SK-MEL-5 (cell line): ENCODE results near the gene MS4A6E. TPM values are rescaled to one million over a fixed set of nuclear protein-coding genes. Genes with fewer than 3 reads are reported as not detected.
"Not testable (repeated sequence)": the region's sequence is repeated elsewhere in the genome, so short reads cannot be mapped to it uniquely, and the experiment has no call there.

Experiments
- DNase-seq: peaks from one replicate; pipeline ENCODE4 v3.0.0-alpha.2; 2016; ENCODE audit warnings: low read depth, low spot score
- in situ Hi-C: cut with HindIII; loops from 2 replicates; pipeline ENCODE4 v1.10.0; 2016; ENCODE audit warnings: low sequenced_read_pairs, high pct_unique_total_duplicates, low pct_unique_long_range_greater_than_20kb
- total RNA-seq: library from RNA; depleted of rRNA; stranded (reverse); fragments of >200 nt; shearing (Covaris generic); gene quantifications from 2 replicates; pipeline ENCODE4 v1.2.3, GENCODE V29; 2014; rRNA removed

The MS4A6E gene
- total RNA-seq, 1 experiment from 2014 or later: not detected

- DNase-seq, in situ Hi-C loops: not testable (repeated sequence)
These were observed 39.3 kb downstream of the MS4A6E start for GRCh38 chr11:60366262-60366904.

- in situ Hi-C loops: no loop called here
- DNase-seq: no peak
These were observed 40.0 kb downstream of the MS4A6E start for GRCh38 chr11:60367009-60367408.

GRCh38 chr11:60367896-60368295 lies 40.8 kb downstream of the MS4A6E start:
- in situ Hi-C loops: no loop called here
- no peak for DNase-seq

GRCh38 chr11:60370252-60370810 lies 43.3 kb downstream of the MS4A6E start:
- no peak for DNase-seq
- in situ Hi-C loops: no loop called here

- in situ Hi-C loops: no loop called here
- no peak for DNase-seq
These were observed 43.8 kb downstream of the MS4A6E start for GRCh38 chr11:60370811-60371298.

GRCh38 chr11:60371386-60371785 lies 44.3 kb downstream of the MS4A6E start:
- DNase-seq: no peak
- in situ Hi-C loops: no loop called here

GRCh38 chr11:60371854-60372253 lies 44.8 kb downstream of the MS4A6E start:
- no peak for DNase-seq
- in situ Hi-C loops: no loop called here

GRCh38 chr11:60372767-60373166 lies 45.7 kb downstream of the MS4A6E start:
- in situ Hi-C loops: no loop called here
- DNase-seq: no peak

GRCh38 chr11:60375316-60375715 lies 48.3 kb downstream of the MS4A6E start:
- in situ Hi-C loops: no loop called here

GRCh38 chr11:60376601-60377000 lies 49.5 kb downstream of the MS4A6E start:
- in situ Hi-C loops: no loop called here
- no peak for DNase-seq

More at GRCh38 chr11:60375316-60375715, 48.3 kb downstream of the MS4A6E start:
- no peak for DNase-seq

GRCh38 chr11:60377401-60378136 lies 50.5 kb downstream of the MS4A6E start:
- in situ Hi-C loops: no loop called here
- no peak for DNase-seq

- no peak for DNase-seq
- in situ Hi-C loops: no loop called here
These were observed 51.3 kb downstream of the MS4A6E start, which contains the start of gene MS4A7 for GRCh38 chr11:60378354-60378753. Gene MS4A7 (plus strand): TSS chr11:60378532. CDS start chr11:60383142, 4,610 bp downstream.

GRCh38 chr11:60389279-60389910 lies 62.3 kb downstream of the MS4A6E start:
- peak; percentile 89 for DNase-seq
- in situ Hi-C loops: no loop called here

- in situ Hi-C loops: no loop called here
- no peak for DNase-seq
These were observed 63.4 kb downstream of the MS4A6E start for GRCh38 chr11:60390419-60390818.

Other genes with a start within 250 kb of the MS4A6E start
- gene MS4A2, start 238.6 kb upstream of the MS4A6E start, total RNA-seq: not detected in 2 replicates
- gene MS4A6A, start 144.2 kb upstream of the MS4A6E start, total RNA-seq: 0.53 TPM in 1 of 2 replicates, not detected in the other
- gene MS4A4E, start 84.1 kb upstream of the MS4A6E start, total RNA-seq: not detected in 2 replicates
- gene MS4A4A, start 46.6 kb upstream of the MS4A6E start, total RNA-seq: not detected in 2 replicates
- not detected in 2 replicates for gene MS4A7, start 51.3 kb downstream of the MS4A6E start, total RNA-seq
- not detected in 2 replicates for gene MS4A14, start 69.2 kb downstream of the MS4A6E start, total RNA-seq
- gene MS4A5, start 102.3 kb downstream of the MS4A6E start, total RNA-seq: not detected in 2 replicates
- gene MS4A1, start 128.6 kb downstream of the MS4A6E start, total RNA-seq: not detected in 2 replicates
- gene MS4A12, start 165.5 kb downstream of the MS4A6E start, total RNA-seq: not detected in 2 replicates
- gene MS4A13, start 188.1 kb downstream of the MS4A6E start, total RNA-seq: not detected in 2 replicates